Panc1 (cell line): ENCODE measurements around the gene FARP2.
"Not testable (repeated sequence)": the region's sequence is repeated elsewhere in the genome, so short reads cannot be mapped to it uniquely, and the experiment has no call there.

Experiments
- POLR2AphosphoS5 ChIP-seq: IDR thresholded peaks from 2 replicates; pipeline ENCODE4 v1.6.1; 2012; ENCODE audit warnings: mild to moderate bottlenecking, low read depth, low read length, moderate library complexity
- SIN3A ChIP-seq: IDR thresholded peaks from 2 replicates; pipeline ENCODE4 v1.6.1; 2012; ENCODE audit warnings: low read depth, mild to moderate bottlenecking, low read length, moderate library complexity, borderline replicate concordance; ENCODE audit not compliant: insufficient read depth
- TCF7L2 ChIP-seq: IDR thresholded peaks from 2 replicates; pipeline ENCODE4 v1.6.1; 2011; ENCODE audit warnings: mild to moderate bottlenecking, low read depth, low read length, inconsistent platforms
- TF ChIP-seq, protein P1 (sequence below): fragments of 450-650 bp; IDR thresholded peaks from 2 replicates; pipeline ENCODE4 v1.5.1; 2017; ENCODE audit warnings: mild to moderate bottlenecking
- TF ChIP-seq, protein P2 (sequence below), 2 experiments: IDR thresholded peaks; 2 replicates each; pipeline ENCODE4 v1.6.1; 2011 to 2012; ENCODE audit warnings: low read depth in 2 of 2, control low read depth in 1 of 2, low read length in 1 of 2, mild to moderate bottlenecking in 1 of 2, moderate library complexity in 1 of 2; ENCODE audit not compliant: insufficient read depth in 1 of 2

- not testable (repeated sequence) for TF ChIP-seq POLR2AphosphoS5, SIN3A, TCF7L2
- TF ChIP-seq, protein P1, sequence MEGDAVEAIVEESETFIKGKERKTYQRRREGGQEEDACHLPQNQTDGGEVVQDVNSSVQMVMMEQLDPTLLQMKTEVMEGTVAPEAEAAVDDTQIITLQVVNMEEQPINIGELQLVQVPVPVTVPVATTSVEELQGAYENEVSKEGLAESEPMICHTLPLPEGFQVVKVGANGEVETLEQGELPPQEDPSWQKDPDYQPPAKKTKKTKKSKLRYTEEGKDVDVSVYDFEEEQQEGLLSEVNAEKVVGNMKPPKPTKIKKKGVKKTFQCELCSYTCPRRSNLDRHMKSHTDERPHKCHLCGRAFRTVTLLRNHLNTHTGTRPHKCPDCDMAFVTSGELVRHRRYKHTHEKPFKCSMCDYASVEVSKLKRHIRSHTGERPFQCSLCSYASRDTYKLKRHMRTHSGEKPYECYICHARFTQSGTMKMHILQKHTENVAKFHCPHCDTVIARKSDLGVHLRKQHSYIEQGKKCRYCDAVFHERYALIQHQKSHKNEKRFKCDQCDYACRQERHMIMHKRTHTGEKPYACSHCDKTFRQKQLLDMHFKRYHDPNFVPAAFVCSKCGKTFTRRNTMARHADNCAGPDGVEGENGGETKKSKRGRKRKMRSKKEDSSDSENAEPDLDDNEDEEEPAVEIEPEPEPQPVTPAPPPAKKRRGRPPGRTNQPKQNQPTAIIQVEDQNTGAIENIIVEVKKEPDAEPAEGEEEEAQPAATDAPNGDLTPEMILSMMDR, result not testable (repeated sequence)
- TF ChIP-seq, protein P2, sequence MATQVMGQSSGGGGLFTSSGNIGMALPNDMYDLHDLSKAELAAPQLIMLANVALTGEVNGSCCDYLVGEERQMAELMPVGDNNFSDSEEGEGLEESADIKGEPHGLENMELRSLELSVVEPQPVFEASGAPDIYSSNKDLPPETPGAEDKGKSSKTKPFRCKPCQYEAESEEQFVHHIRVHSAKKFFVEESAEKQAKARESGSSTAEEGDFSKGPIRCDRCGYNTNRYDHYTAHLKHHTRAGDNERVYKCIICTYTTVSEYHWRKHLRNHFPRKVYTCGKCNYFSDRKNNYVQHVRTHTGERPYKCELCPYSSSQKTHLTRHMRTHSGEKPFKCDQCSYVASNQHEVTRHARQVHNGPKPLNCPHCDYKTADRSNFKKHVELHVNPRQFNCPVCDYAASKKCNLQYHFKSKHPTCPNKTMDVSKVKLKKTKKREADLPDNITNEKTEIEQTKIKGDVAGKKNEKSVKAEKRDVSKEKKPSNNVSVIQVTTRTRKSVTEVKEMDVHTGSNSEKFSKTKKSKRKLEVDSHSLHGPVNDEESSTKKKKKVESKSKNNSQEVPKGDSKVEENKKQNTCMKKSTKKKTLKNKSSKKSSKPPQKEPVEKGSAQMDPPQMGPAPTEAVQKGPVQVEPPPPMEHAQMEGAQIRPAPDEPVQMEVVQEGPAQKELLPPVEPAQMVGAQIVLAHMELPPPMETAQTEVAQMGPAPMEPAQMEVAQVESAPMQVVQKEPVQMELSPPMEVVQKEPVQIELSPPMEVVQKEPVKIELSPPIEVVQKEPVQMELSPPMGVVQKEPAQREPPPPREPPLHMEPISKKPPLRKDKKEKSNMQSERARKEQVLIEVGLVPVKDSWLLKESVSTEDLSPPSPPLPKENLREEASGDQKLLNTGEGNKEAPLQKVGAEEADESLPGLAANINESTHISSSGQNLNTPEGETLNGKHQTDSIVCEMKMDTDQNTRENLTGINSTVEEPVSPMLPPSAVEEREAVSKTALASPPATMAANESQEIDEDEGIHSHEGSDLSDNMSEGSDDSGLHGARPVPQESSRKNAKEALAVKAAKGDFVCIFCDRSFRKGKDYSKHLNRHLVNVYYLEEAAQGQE (IDR thresholded peaks at IDR 0.05; ENCODE audit: insufficient read depth in 1 of 2, low read depth in 2 of 2, low read length in 1 of 2), result not testable (repeated sequence)
Measured at GRCh38 chr2:241423489-241423888, 67.4 kb downstream of the FARP2 start.
